ENCODE measurements around the gene LBHD2. TPM values are rescaled to one million over a fixed set of nuclear protein-coding genes. Genes with fewer than 3 reads are reported as not detected.
"Not testable (repeated sequence)": the region's sequence is repeated elsewhere in the genome, so short reads cannot be mapped to it uniquely, and the experiment has no call there.

LBHD2 gene
- total RNA-seq, 1 experiment from 2014 or later = not detected

- no peaks in the 10 kb centered on the region for H3K36me3 ChIP-seq (ENCODE audit: control insufficient read depth, insufficient read depth, low read length)
- POLR2A ChIA-PET = interaction anchor here (0.6 kb wide), 1 partner anchor 25 kb away, joined by 3 read pairs; no protein-coding TSS in a partner anchor
- peaks cover 48% of the 10 kb centered on the region for H3K4me1 ChIP-seq (ENCODE audit: control insufficient read depth, insufficient read depth, low read length)
- in situ Hi-C loops (cut with HindIII; ENCODE audit: low pct_unique_long_range_greater_than_20kb, low sequenced_read_pairs) = no loop called here
- ATAC-seq (no peak), DNase-seq (ENCODE audit: low read depth, low spot score) (no peak)
- intact Hi-C loops (cut with micrococcal nuclease; ENCODE audit: unreplicated experiment) = no loop called here
- TF ChIP-seq REST (IDR thresholded peaks at IDR 0.05; ENCODE audit: insufficient read depth in 1 of 2, low read depth in 2 of 2, low read length in 1 of 2) = no peak
- TF ChIP-seq CTCF (IDR thresholded peaks at IDR 0.05) = no peak
- no peak for TF ChIP-seq TCF7L2 (IDR thresholded peaks at IDR 0.05; ENCODE audit: low read depth, low read length)
- TF ChIP-seq SIN3A (IDR thresholded peaks at IDR 0.05; ENCODE audit: borderline replicate concordance, insufficient read depth, low read depth, low read length) = no peak
- no peak for TF ChIP-seq POLR2AphosphoS5 (IDR thresholded peaks at IDR 0.05; ENCODE audit: low read depth, low read length)
- CTCF ChIA-PET = interaction anchor here (0.6 kb wide), 1 partner anchor 66 kb away, joined by 8 read pairs; no protein-coding TSS in a partner anchor
- H3K4me3 ChIP-seq (ENCODE audit: low read depth in 2 of 2, low read length in 2 of 2) = no peak overlapping the region
- no peaks in the 10 kb centered on the region for H3K27me3 ChIP-seq (ENCODE audit: control insufficient read depth, insufficient read depth, low read length)
- peak overlapping the region; percentile 40 for H3K27ac ChIP-seq (ENCODE audit: low read length)
- no TSS peak for BruUV-seq (replicated peaks)
- no peaks in the 10 kb centered on the region for H3K9me3 ChIP-seq (ENCODE audit: control insufficient read depth, insufficient read depth, low read depth, low read length)
Observed at GRCh38 chr14:103118663-103119404, 34.8 kb downstream of the LBHD2 start.

- H3K9me3 ChIP-seq (ENCODE audit: control insufficient read depth, insufficient read depth, low read depth, low read length); H3K36me3 ChIP-seq (ENCODE audit: control insufficient read depth, insufficient read depth, low read length); ATAC-seq; DNase-seq (ENCODE audit: low read depth, low spot score); POLR2A ChIA-PET; CTCF ChIA-PET; intact Hi-C loops (cut with micrococcal nuclease; ENCODE audit: unreplicated experiment); in situ Hi-C loops (cut with HindIII; ENCODE audit: low pct_unique_long_range_greater_than_20kb, low sequenced_read_pairs); H3K27me3 ChIP-seq (ENCODE audit: control insufficient read depth, insufficient read depth, low read length); BruUV-seq (replicated peaks); H3K4me3 ChIP-seq (ENCODE audit: low read depth in 2 of 2, low read length in 2 of 2): not testable (repeated sequence)
- peaks cover 43% of the 10 kb centered on the region for H3K4me1 ChIP-seq (ENCODE audit: control insufficient read depth, insufficient read depth, low read length)
- peak overlapping the region; percentile 68 for H3K27ac ChIP-seq (ENCODE audit: low read length)
Observed at GRCh38 chr14:103119527-103119926, 35.5 kb downstream of the LBHD2 start.

- Histone ChIP-seq H3K4me3 (ENCODE audit: low read depth in 2 of 2, low read length in 2 of 2) (peak overlapping the region; percentile 5 to 6; a peak in 3 of 4 replicates), H3K9me3 (ENCODE audit: control insufficient read depth, insufficient read depth, low read depth, low read length) (no peaks in the 10 kb centered on the region), H3K4me1 (ENCODE audit: control insufficient read depth, insufficient read depth, low read length) (peaks cover 40% of the 10 kb centered on the region), H3K27me3 (ENCODE audit: control insufficient read depth, insufficient read depth, low read length) (no peaks in the 10 kb centered on the region), H3K27ac (ENCODE audit: low read length) (peak overlapping the region; percentile 87), H3K36me3 (ENCODE audit: control insufficient read depth, insufficient read depth, low read length) (no peaks in the 10 kb centered on the region)
- TF ChIP-seq TCF7L2 (IDR thresholded peaks at IDR 0.05; ENCODE audit: low read depth, low read length) (no peak), POLR2AphosphoS5 (IDR thresholded peaks at IDR 0.05; ENCODE audit: low read depth, low read length) (peak; percentile 57; the same call in 1 of the 2 replicates)
- intact Hi-C loops (cut with micrococcal nuclease; ENCODE audit: unreplicated experiment) = no loop called here
- DNase-seq (ENCODE audit: low read depth, low spot score) (no peak), ATAC-seq (peak; percentile 44)
- POLR2A ChIA-PET = no interaction called here
- in situ Hi-C loops (cut with HindIII; ENCODE audit: low pct_unique_long_range_greater_than_20kb, low sequenced_read_pairs) = no loop called here
- CTCF ChIA-PET = no interaction called here
- no TSS peak for BruUV-seq (replicated peaks)
Observed at GRCh38 chr14:103121121-103121845, 37.3 kb downstream of the LBHD2 start.

Measured in Panc1 (cell line).